Measurements from ENCODE around the gene DTX4.

DNA sequence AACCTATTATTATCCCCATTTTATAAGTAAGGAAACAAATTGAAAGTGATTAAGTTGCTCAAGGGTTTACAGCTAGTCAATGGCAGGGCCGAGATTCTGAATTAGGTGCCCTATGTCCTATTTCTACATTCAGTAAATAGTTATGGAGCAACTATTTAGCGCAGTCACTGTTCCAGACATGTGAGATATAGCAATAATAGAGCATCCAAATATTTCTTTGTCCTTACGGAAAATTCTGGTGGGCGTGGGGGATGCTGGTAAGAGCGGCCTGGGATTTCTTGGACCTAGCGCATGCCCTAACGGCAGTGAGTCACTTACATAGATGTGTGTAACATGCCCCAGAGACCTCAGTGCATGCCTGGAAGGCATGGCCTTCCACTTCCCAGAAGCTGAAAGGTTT is 4.4 kb downstream of the DTX4 start:
- TF ChIP-seq, protein P1, sequence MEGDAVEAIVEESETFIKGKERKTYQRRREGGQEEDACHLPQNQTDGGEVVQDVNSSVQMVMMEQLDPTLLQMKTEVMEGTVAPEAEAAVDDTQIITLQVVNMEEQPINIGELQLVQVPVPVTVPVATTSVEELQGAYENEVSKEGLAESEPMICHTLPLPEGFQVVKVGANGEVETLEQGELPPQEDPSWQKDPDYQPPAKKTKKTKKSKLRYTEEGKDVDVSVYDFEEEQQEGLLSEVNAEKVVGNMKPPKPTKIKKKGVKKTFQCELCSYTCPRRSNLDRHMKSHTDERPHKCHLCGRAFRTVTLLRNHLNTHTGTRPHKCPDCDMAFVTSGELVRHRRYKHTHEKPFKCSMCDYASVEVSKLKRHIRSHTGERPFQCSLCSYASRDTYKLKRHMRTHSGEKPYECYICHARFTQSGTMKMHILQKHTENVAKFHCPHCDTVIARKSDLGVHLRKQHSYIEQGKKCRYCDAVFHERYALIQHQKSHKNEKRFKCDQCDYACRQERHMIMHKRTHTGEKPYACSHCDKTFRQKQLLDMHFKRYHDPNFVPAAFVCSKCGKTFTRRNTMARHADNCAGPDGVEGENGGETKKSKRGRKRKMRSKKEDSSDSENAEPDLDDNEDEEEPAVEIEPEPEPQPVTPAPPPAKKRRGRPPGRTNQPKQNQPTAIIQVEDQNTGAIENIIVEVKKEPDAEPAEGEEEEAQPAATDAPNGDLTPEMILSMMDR (IDR thresholded peaks at IDR 0.05; ENCODE audit: insufficient read depth, low read depth, low read length) = no peak
- TF ChIP-seq EZH2 (IDR thresholded peaks at IDR 0.05; ENCODE audit: insufficient read depth, low read length) = no peak

All from astrocyte (in vitro differentiated cells and primary cell).